Measurements from ENCODE around the gene PAFAH1B2.

Gene PAFAH1B2

DNA sequence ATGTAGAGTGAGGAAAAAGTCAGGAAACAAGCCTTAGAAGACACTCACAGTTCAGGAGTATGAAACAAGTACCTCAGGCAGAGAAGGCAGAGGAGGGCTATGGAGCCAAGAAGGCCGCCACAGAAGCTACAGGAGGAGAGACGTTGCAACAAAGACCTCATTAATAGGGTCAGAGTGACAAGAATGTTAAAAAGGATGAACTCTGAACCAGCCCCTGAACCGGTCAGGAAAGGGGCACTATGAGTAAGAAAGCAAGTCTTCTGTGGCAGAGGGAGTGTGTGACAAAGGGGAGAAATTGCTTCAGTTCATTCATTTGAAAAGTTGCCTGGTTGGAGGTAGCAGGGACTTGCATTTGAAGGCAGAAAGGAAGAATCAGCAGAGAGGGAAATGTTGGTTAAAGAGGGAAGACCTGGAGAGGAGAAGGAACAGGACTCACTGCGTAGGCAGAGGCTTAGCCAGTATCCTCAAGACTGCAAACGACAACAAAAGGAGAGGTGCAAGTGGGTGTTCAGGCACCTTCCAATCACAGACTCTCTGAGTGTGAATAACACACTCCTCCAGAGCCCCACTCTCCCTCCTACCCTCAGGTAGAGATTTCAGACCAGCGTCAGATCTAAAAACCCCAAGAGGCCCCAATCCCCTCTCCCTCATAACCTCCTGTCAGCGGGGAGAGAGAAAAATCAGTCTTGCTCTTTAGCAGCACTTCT is 70.5 kb downstream of the PAFAH1B2 start:
- H3K27me3 ChIP-seq (ENCODE audit: insufficient read depth, low read depth, severe bottlenecking): no peaks in the 10 kb centered on the region
- no peak for DNase-seq
- TF ChIP-seq, protein P1, sequence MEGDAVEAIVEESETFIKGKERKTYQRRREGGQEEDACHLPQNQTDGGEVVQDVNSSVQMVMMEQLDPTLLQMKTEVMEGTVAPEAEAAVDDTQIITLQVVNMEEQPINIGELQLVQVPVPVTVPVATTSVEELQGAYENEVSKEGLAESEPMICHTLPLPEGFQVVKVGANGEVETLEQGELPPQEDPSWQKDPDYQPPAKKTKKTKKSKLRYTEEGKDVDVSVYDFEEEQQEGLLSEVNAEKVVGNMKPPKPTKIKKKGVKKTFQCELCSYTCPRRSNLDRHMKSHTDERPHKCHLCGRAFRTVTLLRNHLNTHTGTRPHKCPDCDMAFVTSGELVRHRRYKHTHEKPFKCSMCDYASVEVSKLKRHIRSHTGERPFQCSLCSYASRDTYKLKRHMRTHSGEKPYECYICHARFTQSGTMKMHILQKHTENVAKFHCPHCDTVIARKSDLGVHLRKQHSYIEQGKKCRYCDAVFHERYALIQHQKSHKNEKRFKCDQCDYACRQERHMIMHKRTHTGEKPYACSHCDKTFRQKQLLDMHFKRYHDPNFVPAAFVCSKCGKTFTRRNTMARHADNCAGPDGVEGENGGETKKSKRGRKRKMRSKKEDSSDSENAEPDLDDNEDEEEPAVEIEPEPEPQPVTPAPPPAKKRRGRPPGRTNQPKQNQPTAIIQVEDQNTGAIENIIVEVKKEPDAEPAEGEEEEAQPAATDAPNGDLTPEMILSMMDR (IDR thresholded peaks at IDR 0.05; ENCODE audit: low read depth, low read length): no peak
- peaks cover 44% of the 10 kb centered on the region for H3K36me3 ChIP-seq
- no peaks in the 10 kb centered on the region for H3K9me3 ChIP-seq (ENCODE audit: severe bottlenecking)
- H3K27ac ChIP-seq: no peak overlapping the region
- no peak overlapping the region for H3K4me3 ChIP-seq (ENCODE audit: low read depth, low read length)

DNA sequence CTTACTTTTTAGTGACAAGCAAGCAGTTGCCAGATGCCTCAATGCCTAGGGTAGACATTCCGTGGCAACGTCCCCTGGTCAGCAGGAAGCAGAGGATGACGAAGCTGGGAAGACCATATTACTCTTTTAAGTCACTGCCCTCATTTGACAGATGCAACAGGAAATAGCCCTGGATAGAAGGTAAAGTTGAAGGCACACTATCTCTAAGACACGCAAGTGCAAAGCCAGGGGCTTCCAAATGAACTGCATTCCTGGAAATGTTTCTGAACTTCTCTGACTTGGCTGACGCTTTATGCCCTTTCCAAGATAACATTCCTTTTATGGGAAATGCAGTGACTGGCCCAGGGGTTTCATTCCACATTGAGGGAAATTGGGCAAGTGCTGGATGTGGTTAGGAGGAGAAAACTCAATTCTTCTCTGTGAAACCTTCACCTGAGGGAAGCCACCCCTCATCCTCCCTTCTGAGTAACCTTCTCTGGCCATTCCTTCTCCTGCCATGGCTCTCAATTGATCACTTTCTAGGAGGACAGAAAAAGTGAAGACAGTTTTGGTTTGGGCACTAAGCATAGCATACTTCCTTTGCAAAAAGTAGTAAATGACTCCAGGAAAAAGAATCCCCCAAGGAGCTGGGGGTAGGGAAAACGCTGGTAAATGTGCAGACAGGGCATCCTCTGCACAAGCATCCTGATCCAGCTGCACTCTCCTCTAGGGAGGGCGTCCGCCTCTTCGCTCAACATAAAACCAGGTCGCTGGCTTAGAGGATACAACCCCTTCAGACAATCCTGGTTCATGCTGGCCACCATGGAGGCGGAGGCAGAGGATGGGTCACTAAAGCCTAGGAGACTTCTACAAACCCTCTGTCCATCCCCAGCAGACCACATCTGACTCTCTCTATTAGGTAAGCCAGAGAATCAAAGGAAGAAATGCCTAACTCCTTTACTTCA is 73.3 kb downstream of the PAFAH1B2 start:
- Histone ChIP-seq H3K27ac (no peak overlapping the region), H3K9me3 (ENCODE audit: severe bottlenecking) (no peaks in the 10 kb centered on the region), H3K4me3 (ENCODE audit: low read depth, low read length) (no peak overlapping the region), H3K36me3 (peaks cover 64% of the 10 kb centered on the region), H3K27me3 (ENCODE audit: insufficient read depth, low read depth, severe bottlenecking) (no peaks in the 10 kb centered on the region)
- TF ChIP-seq, protein P1 (IDR thresholded peaks at IDR 0.05; ENCODE audit: low read depth, low read length): no peak
- no peak for DNase-seq

DNA sequence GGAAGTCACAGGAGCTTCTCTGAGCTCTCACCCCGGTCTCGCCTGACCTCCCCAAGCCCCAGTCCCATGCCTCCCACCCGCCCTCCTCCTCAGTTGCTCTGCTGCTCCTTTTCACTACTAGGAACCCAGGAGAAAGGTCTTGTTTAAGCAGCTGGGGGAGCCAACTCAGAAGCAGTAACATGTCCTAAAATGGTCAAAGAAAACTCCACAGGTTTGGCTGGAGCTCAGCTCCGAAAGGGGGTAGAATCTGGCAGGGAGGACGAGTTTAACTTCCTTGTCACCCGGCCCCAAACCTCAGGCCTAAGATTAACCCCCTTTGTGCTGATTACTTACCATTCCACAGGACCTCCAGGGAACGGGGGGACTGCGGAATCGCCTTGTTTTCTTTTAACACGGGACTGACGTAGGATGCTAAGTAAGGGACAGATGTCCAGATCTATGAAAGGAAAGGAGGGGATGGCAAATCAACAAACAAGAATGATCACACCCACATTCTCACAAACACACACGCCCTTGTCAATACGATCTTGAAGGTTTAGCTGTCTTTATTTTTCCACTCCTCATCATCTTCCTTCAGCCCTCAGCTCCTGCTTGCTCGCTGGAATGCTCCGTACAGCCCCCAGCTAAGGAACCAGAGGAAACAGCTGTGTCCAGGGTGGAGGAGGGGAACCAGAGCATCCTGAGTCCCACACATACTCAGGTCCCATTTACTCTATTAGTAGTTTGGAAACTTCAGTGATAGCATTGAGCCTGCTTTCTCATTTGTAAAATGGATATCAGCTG is 74.2 kb downstream of the PAFAH1B2 start:
- no peaks in the 10 kb centered on the region for H3K9me3 ChIP-seq (ENCODE audit: severe bottlenecking)
- TF ChIP-seq, protein P1 (IDR thresholded peaks at IDR 0.05; ENCODE audit: low read depth, low read length): no peak
- H3K4me3 ChIP-seq (ENCODE audit: low read depth, low read length): no peak overlapping the region
- peaks cover 72% of the 10 kb centered on the region for H3K36me3 ChIP-seq
- H3K27ac ChIP-seq: no peak overlapping the region
- H3K27me3 ChIP-seq (ENCODE audit: insufficient read depth, low read depth, severe bottlenecking): no peaks in the 10 kb centered on the region
- DNase-seq: no peak

DNA sequence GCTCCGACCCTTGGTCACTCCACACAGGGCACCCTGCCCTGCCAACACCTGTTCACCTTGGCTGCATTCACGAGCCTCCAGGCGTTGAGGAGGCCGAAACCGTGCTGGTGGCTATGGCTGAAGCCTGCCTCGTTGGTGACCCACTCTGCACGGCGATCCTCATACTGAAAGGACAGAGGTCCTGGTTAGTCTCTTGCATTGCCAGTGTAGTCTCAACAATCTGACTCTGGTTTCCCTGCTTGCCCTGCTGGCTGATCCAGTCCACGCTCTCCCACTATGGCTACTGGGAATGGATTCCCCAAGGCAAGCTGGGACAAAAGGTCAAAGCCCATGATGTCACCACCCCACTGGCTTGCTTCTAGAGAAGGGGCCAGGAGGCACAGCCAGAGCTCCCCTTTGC is 74.9 kb downstream of the PAFAH1B2 start:
- Histone ChIP-seq H3K9me3 (ENCODE audit: severe bottlenecking) (no peaks in the 10 kb centered on the region), H3K4me3 (ENCODE audit: low read depth, low read length) (no peak overlapping the region), H3K27ac (no peak overlapping the region), H3K36me3 (peaks cover 76% of the 10 kb centered on the region), H3K27me3 (ENCODE audit: insufficient read depth, low read depth, severe bottlenecking) (no peaks in the 10 kb centered on the region)
- TF ChIP-seq, protein P1 (IDR thresholded peaks at IDR 0.05; ENCODE audit: low read depth, low read length): no peak
- DNase-seq: no peak

DNA sequence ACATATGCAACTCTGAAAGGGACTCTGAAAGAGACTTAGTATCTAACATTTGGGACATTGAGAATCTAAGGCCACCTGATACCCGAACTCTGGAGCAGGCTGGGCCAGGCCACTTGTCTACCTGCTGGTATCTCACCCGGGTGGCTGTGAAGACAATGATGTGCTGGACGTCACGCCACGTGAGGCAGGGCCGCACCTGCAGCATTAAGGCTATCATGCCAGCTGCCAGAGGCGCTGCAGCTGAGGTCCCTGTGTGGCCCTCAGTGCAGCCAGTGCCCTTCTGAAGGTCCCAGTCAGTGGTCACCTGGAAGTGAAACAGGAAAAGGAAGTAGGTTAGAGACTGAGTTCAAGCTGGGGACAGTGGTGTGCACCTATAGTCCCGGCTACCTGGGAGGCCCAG is 75.4 kb downstream of the PAFAH1B2 start:
- TF ChIP-seq, protein P1 (IDR thresholded peaks at IDR 0.05; ENCODE audit: low read depth, low read length): no peak
- DNase-seq: no peak
- H3K27ac ChIP-seq: no peak overlapping the region
- no peaks in the 10 kb centered on the region for H3K9me3 ChIP-seq (ENCODE audit: severe bottlenecking)
- H3K27me3 ChIP-seq (ENCODE audit: insufficient read depth, low read depth, severe bottlenecking): no peaks in the 10 kb centered on the region
- H3K4me3 ChIP-seq (ENCODE audit: low read depth, low read length): no peak overlapping the region
- peaks cover 77% of the 10 kb centered on the region for H3K36me3 ChIP-seq
